ENCODE measurements around the gene NCF4. TPM values are rescaled to one million over a fixed set of nuclear protein-coding genes. Genes with fewer than 3 reads are reported as not detected.

NCF4 gene
- total and polyA plus RNA-seq, 4 donors, result 14.1 to 113 (median 40.0) TPM

- no peak for DNase-seq
- H3K9ac ChIP-seq (ENCODE audit: insufficient read depth in 1 of 2, low read length in 2 of 2), result no peak overlapping the region
- H3K4me3 ChIP-seq, result no peak overlapping the region
- H3K27ac ChIP-seq (ENCODE audit: low read depth in 1 of 2, low read length in 1 of 2), result no peak overlapping the region
- no peaks in the 10 kb centered on the region for H3K36me3 ChIP-seq (ENCODE audit: control insufficient read depth in 4 of 4, insufficient read depth in 4 of 4, low read length in 4 of 4)
- ATAC-seq (ENCODE audit: insufficient read depth, low FRiP score), result no peak
- 49 to 57% methylated on average over 2 of the region's 2 CpGs for WGBS, 2 donors
- no peaks in the 10 kb centered on the region for H3K27me3 ChIP-seq (ENCODE audit: control insufficient read depth in 3 of 3, insufficient read depth in 3 of 3, low read length in 2 of 3)
- peaks cover 0 to 18% (median 2%) of the 10 kb centered on the region in 4 donors for H3K9me3 ChIP-seq (ENCODE audit: control insufficient read depth in 4 of 4, insufficient read depth in 3 of 4, low read length in 3 of 4)
- peaks cover 0 to 1% (median 0%) of the 10 kb centered on the region in 5 donors for H3K4me1 ChIP-seq (ENCODE audit: control insufficient read depth in 5 of 5, insufficient read depth in 5 of 5, low read length in 5 of 5)
- no peak for TF ChIP-seq CTCF (IDR thresholded peaks at IDR 0.05; ENCODE audit: control extremely low read depth, extremely low read depth)
Measured at GRCh38 chr22:36900225-36900624, 39.4 kb downstream of the NCF4 start.

- Histone ChIP-seq H3K9me3 (ENCODE audit: control insufficient read depth in 4 of 4, insufficient read depth in 3 of 4, low read length in 3 of 4) (peaks cover 0 to 15% (median 2%) of the 10 kb centered on the region in 4 donors), H3K9ac (ENCODE audit: insufficient read depth in 1 of 2, low read length in 2 of 2) (no peak overlapping the region), H3K4me3 (no peak overlapping the region), H3K27ac (ENCODE audit: low read depth in 1 of 2, low read length in 1 of 2) (no peak overlapping the region), H3K36me3 (ENCODE audit: control insufficient read depth in 4 of 4, insufficient read depth in 4 of 4, low read length in 4 of 4) (no peaks in the 10 kb centered on the region), H3K4me1 (ENCODE audit: control insufficient read depth in 5 of 5, insufficient read depth in 5 of 5, low read length in 5 of 5) (peaks cover 0 to 1% (median 0%) of the 10 kb centered on the region in 5 donors), H3K27me3 (ENCODE audit: control insufficient read depth in 3 of 3, insufficient read depth in 3 of 3, low read length in 2 of 3) (no peaks in the 10 kb centered on the region)
- no peak for ATAC-seq (ENCODE audit: insufficient read depth, low FRiP score)
- no peak for TF ChIP-seq CTCF (IDR thresholded peaks at IDR 0.05; ENCODE audit: control extremely low read depth, extremely low read depth)
- DNase-seq, result no peak
- 44 to 62% methylated on average over 4 of the region's 4 CpGs for WGBS, 2 donors
Measured at GRCh38 chr22:36900880-36901279, 40.1 kb downstream of the NCF4 start.

GRCh38 chr22:36901411-36902142 lies 40.8 kb downstream of the NCF4 start:
- DNase-seq (no peak), ATAC-seq (ENCODE audit: insufficient read depth, low FRiP score) (no peak)
- no peak overlapping the region for H3K27ac ChIP-seq (ENCODE audit: low read depth in 1 of 2, low read length in 1 of 2)
- peaks cover 0 to 1% (median 0%) of the 10 kb centered on the region in 5 donors for H3K4me1 ChIP-seq (ENCODE audit: control insufficient read depth in 5 of 5, insufficient read depth in 5 of 5, low read length in 5 of 5)
- TF ChIP-seq CTCF (IDR thresholded peaks at IDR 0.05; ENCODE audit: control extremely low read depth, extremely low read depth), result no peak
- H3K36me3 ChIP-seq (ENCODE audit: control insufficient read depth in 4 of 4, insufficient read depth in 4 of 4, low read length in 4 of 4), result no peaks in the 10 kb centered on the region
- no peak overlapping the region for H3K4me3 ChIP-seq
- H3K9me3 ChIP-seq (ENCODE audit: control insufficient read depth in 4 of 4, insufficient read depth in 3 of 4, low read length in 3 of 4), result peaks cover 0 to 13% (median 2%) of the 10 kb centered on the region in 4 donors
- 74 to 81% methylated on average over 13 of the region's 13 CpGs for WGBS, 2 donors
- no peaks in the 10 kb centered on the region for H3K27me3 ChIP-seq (ENCODE audit: control insufficient read depth in 3 of 3, insufficient read depth in 3 of 3, low read length in 2 of 3)
- H3K9ac ChIP-seq (ENCODE audit: insufficient read depth in 1 of 2, low read length in 2 of 2), result no peak overlapping the region
